Body of pancreas (tissue), 4 donors: ENCODE data around the gene UBN1.

Source experiments
- CTCF ChIP-seq, 7 experiments: fragments of 450-650 bp in 4 of 7; fragments of 200-600 bp in 3 of 7; sonication (generic) in 3 of 7; IDR thresholded peaks; one replicate each; pipeline ENCODE4 v1.5.1; 2016 to 2019; ENCODE audit warnings: antibody characterized with exemption in 7 of 7
- POLR2A ChIP-seq, 3 donors: fragments of 450-650 bp; IDR thresholded peaks; one replicate each; pipeline ENCODE4 v1.6.1; 2016; ENCODE audit warnings: antibody characterized with exemption in 3 of 3, mild to moderate bottlenecking in 2 of 3

DNA sequence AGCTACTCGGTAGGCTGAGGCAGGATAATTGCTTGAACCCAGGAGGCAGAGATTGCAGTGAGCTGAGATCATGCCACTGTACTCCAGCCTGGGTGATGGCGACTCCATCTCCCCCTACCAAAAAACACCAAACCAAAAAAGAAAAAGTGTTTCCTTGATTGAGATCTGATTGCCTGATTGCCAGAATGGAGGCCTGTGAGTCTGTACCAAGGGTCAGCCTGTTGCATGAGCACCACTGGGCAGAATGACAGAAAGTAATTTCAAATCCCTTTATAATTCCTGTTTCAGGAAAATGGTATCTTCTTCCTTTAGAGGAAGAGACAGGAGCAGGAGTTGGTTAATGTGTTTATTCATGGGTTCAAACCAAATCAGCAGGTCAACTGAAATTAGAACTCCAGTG is 8.5 kb downstream of the UBN1 start:
- TF ChIP-seq POLR2A (IDR thresholded peaks at IDR 0.05) (no peak), CTCF (IDR thresholded peaks at IDR 0.05) (no peak)
